HG02870 (cell line): ENCODE results near the gene ZNF438.
"Not testable (repeated sequence)": the region's sequence is repeated elsewhere in the genome, so short reads cannot be mapped to it uniquely, and the experiment has no call there.

Experiments used
- ATAC-seq: cut with Tn5 transposase; IDR thresholded peaks from one replicate; pipeline ENCODE4 v1.9.1; 2021; ENCODE audit warnings: mild to moderate bottlenecking, moderate library complexity; ENCODE audit not compliant: unreplicated experiment

The ZNF438 gene

DNA sequence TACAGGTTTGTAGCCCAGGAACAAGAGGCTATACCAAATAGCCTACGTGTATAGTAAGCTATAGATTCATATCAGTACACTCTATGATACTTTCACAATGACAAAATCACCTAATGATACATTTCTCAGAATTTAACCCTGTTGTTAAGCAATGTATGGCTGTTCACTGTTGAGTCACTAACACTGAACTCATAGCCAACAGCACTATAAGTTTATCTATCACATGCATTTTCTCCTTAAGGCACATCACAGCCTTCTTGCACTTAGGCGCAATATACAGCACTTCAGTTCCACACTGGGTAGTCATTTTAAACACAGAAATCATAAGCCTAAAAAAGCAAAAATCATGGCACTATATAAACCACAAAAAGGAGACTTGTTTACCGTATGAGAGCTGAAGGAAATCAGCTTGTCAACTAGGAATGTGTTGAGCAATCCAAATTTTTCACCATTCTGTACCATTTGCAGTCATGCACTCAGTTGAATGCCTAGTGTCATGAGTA is 45.6 kb downstream of the ZNF438 start:
- no peak for ATAC-seq

DNA sequence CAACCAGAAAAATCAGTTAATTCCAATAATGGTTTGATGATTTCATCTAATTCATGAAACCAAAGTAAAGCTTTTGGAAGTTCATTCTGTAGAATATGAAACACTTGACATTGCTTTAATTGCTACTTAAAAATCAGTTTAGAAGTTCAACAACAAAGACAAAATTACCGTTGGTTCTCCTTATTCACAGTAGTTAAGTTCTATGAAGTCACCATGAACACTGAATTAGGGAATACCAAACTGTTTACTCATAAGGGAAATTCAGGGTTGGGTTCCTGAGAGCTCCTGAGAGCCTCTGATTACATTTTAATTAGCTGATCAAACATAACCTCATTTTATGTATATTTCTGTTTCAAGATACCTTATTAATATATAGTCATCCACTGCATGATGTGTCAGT is 46.2 kb downstream of the ZNF438 start:
- ATAC-seq: no peak

DNA sequence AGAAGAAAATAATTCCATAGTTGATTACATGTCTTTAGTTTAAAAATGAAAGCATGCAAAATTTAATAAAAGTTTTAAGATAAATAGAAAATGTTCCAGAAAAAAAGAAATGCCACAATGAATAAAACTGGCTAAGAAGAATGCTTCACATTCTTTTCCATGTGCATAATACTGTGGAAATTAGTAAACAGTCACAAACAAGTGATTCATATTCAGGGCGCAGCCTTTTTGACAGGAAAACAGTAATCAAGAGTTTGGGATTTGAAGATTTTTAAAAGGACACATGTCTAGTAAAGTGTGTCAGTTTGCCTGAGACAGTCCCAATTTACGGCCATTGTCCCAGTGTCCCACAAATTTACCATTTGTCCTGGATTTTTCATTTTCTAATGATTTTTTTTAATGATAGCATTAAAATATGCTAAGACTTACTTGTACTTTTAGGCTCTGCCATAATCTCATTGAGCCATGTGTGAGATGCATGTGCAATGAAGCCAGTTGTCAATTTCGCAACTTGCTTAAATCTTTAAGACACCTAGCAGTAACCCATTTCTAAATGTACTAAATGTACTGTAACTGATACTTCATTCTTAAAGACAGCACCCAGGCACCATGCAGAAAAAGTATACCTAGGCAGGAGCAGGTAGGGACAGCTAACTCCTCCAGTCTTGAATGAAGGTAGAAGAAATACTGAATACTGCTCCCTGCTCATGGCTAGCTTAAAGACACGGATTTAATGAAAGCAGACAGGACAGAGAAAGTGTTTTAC is 46.9 kb downstream of the ZNF438 start:
- ATAC-seq: no peak

DNA sequence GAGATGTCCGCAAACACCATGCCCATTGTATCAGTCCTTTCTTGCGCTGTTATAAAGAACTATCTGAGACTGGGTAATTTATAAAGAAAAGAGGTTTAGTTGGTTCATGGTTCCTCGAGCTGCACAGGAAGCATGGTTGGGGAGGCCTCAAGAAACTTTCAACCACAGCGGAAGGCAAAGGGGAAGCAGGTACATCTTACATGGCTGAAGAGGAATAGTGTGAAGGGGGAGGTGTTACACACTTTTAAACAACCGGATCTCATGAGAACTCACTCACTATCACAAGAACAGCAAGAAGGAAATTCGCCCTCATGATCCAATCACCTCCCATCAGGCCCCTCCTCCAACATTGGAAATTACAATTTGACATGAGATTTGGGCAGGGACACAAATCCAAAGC is 48.5 kb downstream of the ZNF438 start:
- ATAC-seq: not testable (repeated sequence)

DNA sequence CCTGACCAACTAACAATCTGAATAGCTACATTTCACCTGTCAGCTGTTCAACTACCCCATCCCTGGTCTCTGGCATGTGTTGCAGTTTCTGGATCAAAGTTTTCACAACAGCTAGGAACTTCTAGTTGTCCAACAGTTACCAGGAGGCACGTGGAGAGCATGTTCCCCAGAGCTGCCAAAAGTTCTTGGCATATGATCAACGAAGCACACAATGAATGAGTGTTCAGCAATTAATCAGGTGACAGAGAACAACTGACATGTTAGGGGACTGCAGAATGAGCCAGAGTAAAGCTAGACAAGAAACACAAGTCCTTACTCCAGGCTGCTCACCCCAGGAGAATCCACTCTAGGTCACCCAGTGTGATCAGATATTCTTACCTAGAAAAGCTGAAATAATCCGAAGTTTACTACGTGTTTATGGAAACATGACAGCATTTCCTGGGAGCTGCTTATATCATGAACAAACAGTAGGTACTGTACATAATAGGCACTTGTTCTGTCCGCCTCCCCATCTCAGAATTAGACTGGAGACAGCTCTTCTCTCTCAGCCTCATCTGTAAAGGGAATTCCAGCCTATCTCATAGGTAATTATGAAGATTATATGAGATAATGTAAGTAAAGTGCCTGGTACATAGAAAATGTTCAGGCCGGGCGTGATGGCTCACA is 50.6 kb downstream of the ZNF438 start:
- no peak for ATAC-seq

DNA sequence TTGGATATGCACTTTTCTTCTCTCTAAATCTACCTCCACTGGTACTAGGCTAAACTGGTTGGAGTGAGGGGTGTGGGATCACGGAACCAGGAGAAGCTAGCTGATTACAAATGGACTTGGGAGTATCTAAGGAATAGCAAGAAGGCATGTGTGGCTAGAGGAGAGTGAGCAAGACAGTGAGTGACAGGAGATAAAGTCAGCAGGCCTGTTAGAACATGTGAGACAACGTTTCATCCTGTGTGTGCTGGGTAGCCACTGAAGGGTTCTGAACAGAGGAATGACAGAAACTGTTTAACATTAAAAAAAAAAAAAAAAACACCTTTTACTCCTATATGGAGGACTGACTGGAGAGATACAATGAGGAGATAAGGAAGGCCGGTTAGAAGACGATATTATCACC is 51.7 kb downstream of the ZNF438 start:
- no peak for ATAC-seq

DNA sequence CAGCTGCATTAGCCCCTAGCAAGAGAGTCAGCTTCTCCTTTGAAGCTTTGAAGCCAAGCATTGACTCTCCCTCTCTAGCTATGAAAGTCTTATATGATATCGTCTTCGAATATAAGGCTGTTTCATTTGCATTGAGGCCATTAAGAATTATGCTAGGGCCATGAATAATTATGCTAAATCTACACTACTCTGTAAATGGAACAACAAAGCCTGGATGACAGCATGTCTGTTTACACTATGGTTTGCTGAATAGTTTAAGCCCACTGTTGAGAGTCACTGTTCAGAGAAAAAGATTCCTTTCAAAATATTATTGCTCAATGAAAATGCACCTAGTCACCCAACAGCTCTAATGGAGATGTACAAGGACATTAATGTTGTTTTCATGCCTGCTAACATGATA is 52.8 kb downstream of the ZNF438 start:
- ATAC-seq: no peak

DNA sequence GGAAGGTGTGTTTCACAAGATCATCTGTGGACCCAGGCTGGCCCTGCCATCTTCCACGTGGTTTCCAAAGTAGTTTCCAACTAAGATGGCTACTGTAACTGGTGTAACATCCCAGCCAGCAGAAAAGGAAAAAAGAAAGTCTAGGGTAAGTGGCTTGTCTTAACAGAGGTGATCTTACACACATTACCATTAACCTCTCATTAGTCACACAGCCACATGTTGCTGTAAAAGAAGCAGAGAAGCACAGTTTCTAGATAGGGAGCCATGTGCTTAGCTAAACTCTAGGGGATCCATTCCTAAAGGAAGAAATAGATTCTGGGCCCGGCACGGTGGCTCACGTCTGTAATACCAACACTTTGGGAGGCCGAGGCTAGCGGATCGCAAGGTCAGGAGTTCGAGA is 54.3 kb downstream of the ZNF438 start:
- ATAC-seq: no peak

DNA sequence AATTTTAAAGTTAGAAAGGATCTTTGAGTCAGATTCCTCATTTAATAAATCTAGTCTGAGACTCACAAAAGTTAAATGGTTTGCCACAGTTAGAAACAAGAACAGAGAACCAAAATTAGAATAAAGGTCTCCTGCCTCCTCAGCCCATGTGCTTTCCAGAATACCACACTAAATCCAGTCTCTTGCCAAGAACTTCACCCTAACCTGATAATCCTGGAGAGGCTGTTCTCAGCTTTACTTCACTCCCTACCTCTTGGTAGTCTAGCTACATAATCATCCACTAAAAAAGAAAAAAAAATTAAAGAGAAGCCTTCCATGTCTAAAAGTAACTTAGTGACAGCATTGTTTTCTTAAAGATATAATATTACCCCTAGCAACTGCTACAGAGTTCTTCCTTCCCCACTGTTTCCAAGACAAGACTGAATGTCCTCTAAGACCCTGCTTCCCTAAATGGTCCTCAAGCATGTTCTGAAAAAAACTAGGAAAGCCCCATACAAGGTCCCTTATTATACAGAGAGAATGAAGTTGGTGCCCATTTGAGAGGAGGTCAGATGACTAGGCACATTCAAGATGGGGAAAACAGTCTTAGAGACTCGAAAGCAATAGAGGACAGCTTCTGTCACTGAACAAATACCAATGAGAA is 56.8 kb downstream of the ZNF438 start:
- ATAC-seq: no peak

DNA sequence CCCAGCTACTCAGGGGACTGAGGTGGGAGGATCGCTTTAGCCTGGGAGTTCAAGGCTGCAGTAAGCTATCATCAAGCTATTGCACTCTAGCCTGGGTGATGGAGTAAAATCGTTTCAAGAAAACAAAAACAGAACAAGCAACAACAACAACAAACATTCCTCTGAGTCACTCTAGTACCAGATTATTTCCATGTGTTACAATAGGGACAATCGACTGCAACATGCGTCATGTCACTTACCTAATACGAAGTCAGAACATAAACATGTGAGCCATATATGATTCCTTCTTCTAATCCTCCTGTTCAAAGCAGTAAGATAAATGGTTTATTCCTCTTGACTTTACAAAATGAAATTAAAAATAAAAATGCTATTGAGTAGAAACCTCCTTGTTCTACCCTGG is 57.3 kb downstream of the ZNF438 start:
- ATAC-seq: no peak

DNA sequence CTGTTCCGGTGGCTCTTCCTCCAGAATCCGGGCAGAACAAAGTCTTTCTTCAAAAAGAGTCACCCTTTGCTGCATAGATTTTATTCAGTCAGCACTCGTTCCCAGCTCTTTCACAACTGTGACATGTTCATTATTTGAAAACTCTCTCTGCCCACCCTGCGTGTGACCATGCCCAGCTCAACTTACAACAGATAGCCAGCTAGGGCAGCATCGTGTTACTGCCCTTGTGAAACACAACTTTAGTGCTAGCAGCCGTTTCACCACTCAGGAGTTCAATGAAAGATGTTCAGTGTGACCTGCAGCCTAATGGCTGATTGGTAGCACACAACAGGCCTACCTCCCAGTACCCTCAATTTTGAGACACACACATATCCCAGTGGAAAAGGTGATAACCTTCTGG is 57.9 kb downstream of the ZNF438 start:
- no peak for ATAC-seq

DNA sequence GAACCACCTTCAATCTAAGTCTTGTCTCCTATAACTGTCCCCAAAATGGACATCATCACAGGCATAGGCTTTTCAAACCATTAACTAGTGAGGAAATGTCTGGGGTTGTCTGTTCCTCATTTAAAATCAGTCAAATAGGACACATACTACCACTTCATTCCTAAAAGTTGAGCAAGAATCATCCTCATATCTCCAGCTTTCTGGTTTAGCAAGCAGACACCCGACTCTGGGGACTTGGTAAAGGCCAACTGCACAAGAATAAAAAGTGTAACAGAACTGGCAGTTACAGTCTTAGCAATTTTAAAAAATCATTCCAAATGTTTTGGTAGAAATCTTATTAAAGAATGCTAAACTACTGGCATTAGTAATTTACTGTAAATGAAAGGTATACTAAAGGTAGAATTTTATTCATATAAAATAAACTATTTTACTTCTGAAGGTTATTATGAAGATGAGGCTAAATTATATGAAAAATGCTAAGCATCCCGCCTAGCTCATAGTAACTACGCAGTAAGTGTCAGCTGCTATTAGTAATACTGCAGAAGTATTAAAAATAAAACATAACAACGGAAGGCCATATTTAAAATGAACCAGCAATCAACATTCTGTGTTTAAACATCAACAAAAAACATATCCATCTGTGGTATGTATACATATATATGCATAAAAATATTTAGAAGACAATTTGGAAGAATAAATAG is 60.8 kb downstream of the ZNF438 start:
- ATAC-seq: no peak

DNA sequence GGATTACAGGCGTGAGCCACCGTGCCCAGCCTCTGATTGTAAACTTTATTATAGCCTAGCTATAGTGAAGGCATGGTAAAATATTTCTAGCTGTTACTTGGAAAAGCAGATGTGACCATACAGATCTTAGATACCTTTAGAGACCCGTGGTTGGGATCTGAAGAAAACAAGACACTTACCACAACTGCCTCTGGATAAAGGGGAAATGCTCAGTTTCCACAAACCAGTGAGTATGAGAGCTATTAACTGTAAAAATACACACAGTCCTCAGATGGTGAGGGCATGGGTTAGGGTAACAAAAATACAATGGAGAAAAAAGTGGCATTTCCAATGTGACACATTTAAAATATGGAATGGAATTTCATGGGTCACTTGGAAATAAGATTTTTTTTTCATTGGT is 63.0 kb downstream of the ZNF438 start:
- ATAC-seq: no peak

DNA sequence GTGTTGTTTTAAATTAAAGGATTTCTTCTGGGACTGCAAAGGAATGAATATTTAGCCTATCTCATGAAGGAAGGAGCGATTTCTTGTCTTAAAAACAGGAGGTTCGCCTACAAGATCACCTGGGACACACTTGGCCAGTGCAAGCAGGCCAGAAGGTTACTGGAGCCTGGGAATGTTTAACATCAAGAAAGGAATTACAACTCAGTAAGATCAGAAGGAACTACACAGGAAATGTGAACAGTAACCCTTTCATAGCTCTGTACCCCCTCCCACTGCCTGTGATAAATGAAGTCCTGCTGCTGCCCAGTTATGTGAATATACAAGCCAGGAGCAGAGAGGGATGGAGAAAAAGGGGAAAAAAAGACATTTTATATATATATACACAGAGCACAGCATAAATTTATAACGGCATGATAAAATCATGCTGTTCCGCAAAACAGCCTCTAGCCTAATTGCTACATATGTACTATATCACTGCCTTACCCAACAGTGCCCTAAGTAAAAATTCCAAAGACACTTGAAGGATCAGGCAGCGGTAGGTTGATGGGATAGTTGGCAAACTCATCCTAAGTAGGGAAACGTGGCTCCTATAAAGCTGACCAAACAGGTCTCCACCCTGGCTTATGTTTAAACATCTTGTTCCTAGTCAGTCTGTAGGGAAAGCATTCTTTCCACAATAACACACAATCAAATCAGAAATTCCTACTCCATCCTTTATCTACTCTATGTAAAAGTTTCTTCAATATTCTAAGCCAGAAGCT is 63.8 kb downstream of the ZNF438 start:
- ATAC-seq: no peak

DNA sequence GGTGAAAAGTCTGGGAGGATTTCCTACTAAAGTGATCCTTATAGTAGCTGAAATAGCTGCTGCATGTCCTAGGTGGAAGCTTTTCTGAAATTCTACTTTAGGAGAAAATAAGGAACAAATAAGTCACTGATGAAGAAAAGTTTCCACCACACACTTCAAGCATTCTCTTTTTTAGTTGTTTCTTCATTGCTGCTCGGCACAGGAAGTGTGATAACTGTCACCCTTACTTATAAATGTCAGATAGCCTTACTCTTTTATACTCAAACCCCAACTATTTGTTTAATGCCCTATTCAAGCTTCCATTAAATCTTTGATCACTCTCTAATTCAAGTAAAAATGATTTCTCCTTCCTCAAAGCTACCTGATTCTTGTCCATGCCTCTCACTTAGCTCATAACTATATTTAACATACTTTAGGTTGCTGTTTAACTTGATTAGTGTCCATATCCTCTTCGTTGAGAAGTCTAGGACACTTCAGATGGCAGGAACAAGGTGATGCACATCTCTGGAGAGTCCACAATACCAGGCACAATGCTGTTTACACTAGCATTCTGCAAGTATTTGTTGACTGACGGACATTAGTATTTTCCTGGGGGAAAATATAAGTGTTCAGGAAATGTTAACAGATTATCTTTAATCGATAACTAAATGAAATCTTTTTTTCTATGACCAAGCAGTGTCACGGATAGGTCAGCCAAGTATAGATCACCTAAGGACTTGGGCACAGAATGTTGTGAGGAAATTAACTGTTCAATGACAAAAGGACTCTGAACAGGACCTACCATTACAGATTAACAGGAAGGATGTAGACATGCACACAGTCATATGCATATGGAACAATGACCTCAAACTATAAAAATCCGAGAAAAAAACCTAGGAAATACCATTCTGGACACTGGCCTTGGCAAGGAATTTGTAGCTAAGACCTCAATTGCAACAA is 67.4 kb downstream of the ZNF438 start:
- ATAC-seq: no peak

DNA sequence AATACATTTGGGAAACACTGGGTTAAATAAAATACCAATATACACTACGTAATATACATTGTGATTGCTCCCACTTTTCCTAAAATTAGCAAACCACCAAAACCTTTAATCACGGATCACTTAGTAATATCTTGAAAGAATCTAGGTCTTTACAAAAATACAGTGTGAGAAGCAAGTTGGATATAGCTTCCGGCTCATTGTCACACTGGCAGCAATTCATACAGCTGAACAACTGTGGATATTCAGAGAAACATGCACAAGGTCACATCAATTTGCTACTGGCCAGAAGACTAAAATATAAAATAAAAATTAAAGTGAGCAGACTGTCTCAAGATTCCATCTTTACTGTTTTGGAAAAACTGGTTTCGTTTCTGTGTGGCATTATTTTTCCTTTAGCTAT is 69.1 kb downstream of the ZNF438 start:
- no peak for ATAC-seq

DNA sequence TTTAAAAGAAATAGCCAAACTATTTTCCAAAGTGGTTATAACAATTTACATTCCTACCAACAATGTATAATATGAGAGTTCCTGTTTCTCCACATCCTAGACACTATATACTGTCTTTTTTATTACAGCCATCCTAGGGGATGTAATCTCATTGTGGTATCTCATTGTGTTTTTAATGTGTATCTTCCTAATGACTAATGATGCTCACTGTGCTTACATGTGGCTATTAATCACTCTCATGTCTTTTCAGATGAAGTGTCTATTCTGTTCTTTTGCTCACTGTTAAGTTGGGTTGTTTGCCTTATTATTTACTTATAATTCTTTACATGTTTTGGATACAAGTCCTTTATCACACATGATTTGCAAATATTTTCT is 71.8 kb downstream of the ZNF438 start:
- peak; percentile 5 for ATAC-seq

DNA sequence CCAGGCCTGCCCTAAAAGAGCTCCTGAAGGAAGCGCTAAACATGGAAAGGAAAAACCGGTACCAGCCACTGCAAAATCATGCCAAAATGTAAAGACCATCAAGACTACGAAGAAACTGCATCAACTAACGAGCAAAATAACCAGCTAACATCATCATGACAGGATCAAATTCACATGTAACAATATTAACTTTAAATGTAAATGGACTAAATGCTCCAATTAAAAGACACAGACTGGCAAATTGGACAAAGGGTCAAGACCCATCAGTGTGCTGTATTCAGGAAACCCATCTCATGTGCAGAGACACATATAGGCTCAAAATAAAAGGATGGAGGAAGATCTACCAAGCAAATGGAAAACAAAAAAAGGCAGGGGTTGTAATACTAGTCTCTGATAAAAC is 82.4 kb downstream of the ZNF438 start:
- ATAC-seq: not testable (repeated sequence)

DNA sequence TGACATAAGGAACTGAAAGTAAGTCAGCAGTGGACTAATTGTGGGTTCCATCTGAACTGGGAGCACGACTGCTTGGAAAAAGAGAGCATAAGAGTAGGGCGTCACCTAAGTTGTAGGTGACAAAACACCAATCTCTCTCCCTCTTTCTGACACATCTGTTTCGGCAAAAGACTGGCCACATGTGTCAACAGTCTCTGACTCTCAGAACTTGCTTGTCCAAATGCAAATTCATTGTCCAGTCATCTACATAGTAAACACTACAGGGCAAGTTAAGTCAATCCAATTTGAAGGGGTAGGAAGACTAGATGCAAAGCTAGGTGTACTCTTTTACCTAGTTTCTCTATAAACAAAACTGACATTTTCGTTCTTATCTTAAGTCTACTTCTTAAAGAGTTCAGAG is 87.7 kb downstream of the ZNF438 start:
- ATAC-seq: no peak

DNA sequence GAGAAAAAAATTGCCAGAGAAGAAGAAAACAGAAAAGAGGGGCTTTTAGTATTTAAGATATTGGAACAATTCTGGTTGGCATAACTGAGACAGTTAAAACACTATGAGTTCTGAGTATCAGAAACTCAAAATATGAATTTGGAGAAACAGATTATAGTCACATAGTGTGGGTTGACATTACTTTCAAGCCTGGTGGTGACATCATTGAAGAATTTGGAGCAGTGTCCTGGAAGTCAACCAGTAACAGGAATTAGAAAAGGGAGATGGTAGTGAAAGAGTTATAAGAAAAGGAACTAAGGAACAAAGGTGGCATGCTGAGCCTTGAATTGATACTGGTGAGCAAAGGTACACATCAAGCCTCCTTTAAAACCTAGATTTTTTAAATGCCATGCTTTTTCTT is 88.2 kb downstream of the ZNF438 start:
- no peak for ATAC-seq
